DMS79 (cell line): ENCODE results near the gene KLF2.

Experiments used
- DNase-seq: peaks from one replicate; lab custom pipeline; 2025; lab: John Stamatoyannopoulos, UW

Gene KLF2

DNA sequence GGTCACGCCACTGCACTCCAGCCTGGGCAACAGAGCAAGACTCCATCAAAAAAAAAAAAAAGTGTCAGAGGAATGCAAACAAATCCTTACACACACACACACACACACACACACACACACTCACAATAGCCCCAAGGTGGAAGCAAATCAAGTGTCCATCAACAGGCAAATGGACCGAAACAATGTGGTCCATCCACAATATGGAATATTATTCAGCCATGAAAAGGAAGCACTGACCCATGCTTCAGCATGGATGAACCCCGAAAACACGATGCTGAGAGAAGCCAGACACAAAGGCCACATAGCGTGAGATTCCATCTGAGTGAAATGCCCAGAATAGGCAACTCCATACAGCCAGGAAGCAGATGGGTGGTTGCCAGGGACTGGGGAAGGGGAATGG is 16.5 kb upstream of the KLF2 start:
- DNase-seq = no peak

DNA sequence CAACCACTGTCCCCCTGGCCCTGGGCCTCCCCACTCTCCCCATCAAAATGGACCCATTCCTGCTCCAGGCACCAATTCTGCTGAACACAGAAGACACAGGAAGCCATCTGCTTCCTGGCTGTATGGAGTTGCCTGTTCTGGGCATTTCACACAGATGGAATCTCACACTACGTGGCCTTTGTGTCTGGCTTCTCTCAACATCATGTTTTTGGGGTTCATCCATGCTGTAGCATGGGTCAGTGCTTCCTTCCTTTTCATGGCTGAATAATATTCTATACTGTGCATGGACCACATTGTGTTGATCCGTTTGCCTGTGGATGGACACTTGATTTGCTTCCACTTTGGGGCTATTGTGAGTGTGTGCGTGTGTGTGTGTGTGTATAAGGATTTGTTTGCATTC is 15.0 kb upstream of the KLF2 start:
- DNase-seq = no peak

DNA sequence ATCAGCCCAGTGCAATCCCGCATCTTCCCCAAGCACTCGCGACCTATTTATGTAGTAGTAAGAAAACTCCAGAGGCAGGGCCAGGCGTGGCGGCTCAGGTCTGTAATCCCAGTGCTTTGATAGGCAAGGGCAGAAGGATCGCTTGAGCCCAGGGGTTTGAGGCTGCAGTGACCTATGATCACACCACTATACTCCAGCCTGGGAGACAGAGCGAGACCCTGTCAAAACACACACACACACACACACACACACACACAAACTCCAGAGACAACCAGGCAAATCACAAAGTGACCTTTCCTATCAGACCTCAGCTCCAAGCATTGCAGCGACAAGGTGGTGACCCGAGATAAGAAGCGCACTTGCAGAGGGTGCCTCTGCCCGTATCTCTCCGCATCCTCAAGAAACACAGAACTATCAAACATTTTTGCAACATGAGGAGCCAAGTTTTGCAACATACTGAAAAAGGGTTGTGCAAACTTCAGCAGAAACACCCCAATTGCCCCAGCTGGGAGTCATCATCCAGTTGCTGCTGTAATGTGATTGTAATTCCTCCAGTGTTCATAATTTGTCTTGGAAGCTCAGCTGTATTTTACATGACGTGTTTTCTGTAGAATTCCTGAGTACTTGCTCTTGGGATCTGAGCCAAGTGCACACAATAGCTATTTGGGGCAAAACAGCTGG is 8.7 kb upstream of the KLF2 start:
- no peak for DNase-seq

DNA sequence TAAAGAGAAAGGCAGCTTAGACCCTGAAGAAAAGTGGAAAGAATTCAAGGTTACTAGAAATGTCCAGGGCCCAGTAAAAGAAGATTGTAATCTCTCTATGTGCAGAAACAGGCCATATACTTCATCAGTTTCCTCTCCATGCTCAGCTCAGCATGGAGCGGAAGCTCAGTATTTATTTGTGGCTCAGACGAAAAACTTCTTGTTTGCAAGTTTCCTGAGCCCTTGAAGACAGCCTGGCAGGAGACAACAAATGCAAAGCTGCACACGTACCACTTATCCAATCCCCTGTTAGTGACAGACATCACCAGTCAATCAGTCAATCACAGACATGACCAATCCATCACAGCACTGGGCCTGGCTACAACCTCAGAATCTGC is 8.1 kb upstream of the KLF2 start:
- DNase-seq = no peak

DNA sequence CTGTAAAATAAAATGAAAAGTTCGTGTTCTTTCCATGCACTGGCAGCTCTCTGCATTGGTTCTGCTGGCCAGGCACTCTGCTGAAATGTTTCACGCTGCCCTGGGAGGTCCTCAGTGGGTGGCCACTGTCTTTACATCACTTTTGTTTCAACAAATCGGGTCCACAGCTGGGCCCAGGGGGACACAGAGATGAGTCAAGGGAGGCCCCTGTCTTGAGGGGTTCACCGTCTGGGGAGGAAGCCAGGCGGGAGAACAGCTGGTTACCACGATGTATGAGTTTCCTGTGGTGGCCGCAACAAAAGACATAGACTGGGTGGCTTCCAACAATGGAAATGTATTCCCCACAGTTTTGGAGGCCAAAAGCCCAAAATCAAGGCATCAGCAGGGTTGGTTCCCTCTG is 5.1 kb upstream of the KLF2 start:
- no peak for DNase-seq

DNA sequence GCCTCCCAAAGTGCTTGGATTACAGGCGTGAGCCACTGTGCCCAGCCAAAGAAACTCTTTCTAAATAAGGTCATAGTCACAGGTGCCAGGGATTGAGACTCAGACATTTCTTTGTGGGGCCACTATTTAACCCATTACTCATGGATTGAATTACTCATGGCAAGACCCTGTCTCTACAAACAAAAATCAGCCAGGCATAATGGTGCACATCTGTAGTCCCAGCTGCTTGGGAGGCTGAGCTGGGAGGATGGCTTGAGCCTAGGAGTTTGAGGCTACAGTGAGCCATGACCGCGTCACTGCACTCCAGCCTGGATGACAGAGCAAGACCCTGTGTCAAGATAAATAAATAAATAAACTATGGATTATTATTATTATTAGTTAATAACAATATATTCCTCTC is 3.6 kb upstream of the KLF2 start:
- DNase-seq = no peak

DNA sequence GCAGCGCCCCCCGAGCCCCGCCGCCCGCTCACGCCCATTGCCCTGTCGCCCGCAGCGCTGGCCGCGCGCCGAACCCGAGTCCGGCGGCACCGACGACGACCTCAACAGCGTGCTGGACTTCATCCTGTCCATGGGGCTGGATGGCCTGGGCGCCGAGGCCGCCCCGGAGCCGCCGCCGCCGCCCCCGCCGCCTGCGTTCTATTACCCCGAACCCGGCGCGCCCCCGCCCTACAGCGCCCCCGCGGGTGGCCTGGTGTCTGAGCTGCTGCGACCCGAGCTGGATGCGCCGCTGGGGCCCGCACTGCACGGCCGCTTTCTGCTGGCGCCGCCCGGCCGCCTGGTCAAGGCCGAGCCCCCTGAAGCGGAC is 518 bp downstream of the KLF2 start:
- DNase-seq = no peak

DNA sequence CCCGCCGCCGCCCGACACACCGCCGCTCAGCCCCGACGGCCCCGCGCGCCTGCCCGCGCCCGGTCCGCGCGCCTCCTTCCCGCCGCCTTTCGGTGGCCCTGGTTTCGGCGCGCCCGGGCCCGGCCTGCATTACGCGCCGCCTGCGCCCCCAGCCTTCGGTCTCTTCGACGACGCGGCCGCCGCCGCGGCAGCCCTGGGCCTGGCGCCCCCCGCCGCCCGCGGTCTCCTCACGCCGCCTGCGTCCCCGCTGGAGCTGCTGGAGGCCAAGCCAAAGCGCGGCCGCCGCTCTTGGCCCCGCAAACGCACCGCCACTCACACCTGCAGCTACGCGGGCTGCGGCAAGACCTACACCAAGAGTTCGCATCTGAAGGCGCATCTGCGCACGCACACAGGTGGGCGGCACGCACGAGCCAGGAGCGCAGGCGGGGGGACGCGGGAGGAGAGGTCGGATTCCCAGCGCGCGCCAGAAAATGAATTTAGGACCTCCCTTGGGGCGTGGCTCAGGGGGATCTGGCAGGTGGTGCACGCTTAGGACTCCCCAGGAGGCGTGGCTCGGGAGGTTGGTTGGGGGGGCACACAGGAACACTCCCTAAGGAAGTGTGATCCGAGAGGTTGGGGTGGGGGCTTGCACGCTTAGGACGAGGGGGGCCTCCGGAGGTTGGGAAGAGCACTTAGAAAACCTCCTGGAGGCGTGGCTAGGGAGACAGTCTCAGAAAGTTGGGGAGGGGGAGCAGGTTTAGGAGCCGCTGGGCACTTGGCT is 1.2 kb downstream of the KLF2 start:
- DNase-seq = peak; percentile 12

DNA sequence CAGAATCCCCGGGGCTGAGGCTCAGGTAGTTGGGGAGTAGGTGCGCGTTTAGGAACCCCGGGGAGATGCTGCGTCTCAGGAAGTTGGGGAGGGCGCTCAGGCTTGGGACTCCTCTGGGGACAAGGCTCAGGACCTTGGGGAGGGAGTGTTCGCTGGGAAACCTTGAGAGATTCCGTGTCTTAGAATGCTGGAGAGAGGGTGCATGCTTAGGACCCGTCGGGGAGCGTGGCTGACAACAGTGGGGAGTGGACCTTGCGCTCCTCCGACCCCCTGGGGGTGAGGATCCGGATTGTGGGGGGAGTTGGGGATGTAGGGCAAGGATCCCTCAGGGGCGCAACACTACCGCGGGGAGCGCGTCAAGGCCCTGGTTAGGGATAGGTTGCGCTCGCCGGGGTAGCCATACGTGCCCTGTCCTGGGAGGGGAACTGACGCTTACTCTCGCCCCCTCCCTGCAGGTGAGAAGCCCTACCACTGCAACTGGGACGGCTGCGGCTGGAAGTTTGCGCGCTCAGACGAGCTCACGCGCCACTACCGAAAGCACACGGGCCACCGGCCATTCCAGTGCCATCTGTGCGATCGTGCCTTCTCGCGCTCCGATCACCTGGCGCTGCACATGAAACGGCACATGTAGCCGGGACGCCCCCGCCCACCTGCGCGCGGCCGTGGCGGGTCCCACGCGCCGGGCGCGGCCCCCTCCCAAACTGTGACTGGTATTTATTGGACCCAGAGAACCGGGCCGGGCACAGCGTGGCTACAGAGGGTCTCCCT is 2.0 kb downstream of the KLF2 start:
- no peak for DNase-seq

DNA sequence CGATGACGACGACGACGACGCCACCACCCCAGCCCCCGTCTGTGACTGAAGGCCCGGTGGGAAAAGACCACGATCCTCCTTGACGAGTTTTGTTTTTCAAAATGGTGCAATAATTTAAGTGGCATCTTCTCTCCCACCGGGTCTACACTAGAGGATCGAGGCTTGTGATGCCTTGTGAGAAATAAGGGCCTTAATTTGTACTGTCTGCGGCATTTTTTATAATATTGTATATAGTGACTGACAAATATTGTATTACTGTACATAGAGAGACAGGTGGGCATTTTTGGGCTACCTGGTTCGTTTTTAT is 2.5 kb downstream of the KLF2 start:
- no peak for DNase-seq

DNA sequence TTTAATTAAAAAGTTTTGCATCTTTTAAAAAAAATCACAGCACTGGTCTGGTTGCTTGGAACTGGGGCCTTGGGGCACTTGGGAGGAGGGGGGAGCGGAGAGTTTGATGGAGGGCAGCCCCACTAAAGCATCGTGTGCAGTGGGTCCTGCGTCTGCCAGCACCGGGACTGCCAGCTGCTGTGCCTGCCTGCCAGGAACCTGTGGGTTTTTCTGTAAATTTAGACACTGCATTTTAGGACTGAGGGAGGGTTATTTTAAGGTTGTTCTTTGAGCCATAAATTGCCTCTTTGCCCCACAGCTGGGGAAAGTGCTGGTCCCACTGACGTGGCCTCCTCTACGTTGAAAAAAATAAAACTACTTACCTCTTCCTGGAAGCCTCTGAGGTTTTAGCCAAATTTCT is 2.9 kb downstream of the KLF2 start:
- DNase-seq = no peak

DNA sequence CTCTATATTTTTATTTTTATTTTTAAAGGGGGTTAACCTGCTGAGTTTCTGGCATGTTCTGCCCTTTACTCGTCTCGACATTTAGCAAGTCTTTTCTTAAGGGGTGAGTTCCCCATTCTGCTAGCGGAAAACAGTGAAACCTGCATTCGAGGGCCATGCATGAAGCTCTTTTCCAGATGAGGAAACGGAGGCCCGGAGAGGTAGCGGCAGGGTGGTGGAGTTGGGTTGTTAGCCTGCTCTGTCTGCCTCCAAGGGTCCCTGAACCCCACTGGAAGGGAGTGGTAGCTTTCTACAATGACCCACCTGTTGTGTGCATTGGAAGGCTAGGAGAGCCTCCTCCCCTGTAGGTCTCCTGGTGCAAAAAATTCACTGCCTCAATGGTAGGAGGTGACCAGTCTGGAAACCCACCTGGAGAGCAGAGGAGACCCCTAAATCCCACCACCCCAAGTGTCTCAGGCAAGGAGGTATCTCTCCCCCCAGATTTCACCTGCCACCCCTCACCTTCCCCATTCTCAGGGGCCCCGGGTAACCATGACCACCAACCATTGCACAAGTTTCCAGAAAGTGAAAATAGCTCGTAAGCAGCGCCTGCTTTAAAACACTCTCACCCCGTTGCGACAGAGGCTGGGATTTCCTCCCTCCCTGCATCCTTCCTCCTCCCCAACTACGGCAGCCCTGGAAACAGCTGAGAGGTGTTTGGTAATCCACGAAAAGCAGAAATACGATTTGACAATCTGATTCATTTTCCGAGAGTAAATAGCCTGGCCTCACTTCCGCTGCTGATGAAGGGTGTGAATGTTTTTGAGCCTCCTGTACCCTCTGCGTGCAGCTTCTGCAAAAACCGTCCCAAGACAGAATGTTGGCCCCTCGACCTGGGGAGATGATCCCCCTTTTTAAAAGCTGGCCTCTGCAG is 3.5 kb downstream of the KLF2 start:
- DNase-seq = no peak

DNA sequence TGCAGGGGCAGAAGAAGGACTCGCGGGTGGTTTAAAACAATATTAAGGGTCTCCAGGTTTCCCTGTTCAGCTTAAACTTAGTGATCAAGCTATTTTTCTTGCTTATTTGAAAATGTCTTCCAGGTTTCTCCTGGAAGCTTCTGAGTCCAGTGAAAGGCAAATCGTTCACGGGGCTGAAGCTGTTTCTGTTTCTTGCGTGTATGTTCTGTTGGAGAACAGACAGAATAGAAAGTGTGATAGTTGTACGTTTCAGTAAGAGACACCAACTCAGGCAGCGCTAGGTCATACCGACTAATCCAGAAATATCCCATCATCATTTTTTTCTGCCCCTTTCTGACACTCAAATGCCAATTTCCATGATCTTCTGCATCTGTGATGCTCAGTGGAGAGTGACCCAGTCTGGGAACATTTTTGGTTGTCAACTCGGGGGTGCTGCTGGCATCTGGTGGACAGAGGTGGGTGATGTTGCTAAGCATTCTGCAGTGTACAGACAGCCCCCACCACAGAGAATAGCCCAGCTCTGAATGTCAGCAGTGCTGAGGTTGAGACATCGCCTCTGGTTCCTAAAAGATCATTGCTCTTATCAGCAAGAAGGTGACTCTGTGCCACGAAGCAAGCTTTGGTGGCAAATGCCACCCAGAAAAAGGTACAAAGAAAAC is 4.3 kb downstream of the KLF2 start:
- no peak for DNase-seq

DNA sequence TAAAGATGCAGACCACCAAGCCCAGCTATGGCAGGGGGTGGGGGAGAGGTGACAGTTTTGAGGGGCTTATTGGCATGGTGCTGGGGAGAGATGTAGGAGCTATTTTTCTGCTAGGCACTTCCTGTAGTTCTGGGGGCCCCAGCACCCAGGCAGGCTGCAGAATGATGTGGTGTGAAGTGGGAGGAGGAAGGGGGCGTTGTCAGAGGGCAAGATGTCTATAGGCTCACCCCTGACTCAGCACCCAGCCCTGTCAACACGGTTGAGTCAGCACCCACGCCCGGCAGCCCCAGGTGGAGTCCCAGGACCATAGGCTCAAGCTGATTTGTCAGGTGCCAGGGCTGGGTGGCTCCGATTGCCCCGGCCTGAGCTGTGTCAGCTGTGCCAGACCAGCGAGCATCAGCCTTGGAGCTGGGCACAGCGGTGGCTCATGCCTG is 5.8 kb downstream of the KLF2 start:
- no peak for DNase-seq

DNA sequence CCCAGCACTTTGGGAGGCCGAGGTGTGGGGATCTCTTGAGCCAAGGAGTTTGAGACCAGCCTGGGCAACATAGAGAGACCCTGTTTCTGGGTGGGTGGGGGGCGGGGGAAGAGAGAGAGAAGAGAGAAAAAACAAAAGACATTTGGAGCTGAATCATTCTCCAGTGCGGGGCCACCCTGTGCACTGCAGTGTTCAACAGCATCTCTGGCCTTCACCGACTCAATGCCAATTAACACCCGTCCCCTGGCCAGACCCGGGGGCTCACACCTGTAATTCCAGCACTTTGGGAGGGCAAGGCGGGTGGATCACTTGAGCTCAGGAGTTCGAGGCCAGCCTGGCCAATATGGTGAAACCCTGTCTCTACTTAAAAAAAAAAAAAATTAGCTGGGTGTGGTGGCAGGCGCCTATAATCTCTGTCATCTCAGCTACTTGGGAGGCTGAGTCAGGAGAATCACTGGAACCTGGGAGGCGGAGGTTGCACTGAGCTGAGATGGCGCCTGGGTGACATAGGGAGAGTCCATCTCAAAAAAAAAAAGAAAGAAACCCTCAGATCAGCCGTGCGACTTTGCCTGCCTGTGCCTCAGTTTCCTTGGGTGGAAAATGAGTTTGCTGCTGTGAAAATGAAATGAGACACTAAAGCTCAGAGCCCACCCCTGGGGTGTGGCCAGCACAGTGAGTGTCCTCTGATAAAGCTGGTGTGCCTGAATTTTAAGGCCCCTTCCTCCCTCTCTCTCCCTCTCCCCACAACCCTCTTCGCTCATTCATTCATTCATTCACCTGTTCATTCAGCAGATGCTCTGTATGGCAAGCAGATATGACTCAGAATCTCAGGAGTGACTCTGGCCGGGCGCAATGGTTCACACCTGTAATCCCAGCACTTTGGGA is 6.4 kb downstream of the KLF2 start:
- no peak for DNase-seq

DNA sequence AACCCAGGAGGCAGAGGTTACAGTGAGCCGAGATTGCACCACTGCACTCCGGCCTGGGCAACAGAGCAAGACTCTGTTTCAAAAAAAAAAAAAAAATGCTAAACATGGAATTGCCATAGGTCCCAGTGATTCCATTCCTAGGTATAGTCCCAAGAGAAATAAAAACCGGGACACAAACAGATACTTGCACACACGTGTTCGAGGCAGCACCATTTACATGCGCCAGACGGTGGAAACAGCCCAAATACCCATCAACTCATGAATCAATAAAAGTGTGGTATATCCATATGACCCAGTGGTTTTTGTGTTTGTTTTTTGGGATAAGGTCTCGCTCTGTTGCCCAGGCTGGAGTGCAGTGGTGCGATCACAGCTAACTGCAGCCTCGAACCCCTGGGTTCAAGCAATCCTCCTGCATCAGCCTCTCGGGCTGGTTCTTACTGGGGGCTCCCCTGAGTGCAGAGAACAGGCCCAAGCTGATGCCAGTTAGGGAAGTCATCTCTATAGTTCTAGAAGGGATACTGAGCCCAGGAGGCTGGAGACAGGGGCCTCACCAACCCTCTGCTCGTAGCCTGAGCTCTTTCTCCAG is 8.5 kb downstream of the KLF2 start:
- no peak for DNase-seq

DNA sequence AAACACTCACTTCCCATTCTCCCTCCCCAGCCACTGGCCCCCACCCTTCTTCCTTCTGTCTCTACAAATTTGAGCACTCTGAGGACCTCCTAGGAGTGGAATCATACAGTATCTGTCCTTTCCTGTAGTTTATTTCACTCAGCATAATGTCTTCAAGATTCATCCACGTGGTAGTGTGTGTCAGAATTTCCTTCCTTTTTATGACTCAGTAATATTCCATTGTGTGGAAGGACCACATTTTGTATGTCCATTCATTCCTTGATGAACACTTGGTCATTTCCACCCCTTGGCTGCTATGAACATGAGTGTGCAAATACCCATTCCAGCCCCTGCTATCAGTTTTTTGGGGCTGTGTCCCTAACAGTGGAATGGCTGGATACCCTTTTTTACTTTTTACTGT is 9.8 kb downstream of the KLF2 start:
- DNase-seq = no peak

DNA sequence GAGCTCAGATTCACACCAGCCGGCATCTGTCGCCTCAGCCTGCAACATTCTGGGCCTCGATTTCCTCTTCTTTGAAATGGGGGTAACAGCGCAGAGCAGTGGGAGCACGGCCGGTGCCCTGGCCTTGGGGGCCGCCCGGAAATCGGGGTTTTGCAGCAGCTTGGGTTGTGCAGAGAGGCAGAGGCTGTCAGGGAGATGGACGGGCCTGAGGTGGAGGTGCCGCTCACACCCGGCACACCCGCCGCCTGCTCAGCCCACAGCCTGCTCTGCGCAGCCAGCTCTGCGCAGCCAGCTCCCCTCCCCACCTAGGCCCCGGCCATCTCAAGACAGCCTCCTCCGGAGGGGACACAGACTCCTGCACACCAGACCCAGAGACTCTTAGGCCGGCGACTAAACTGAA is 10.6 kb downstream of the KLF2 start:
- DNase-seq = no peak

DNA sequence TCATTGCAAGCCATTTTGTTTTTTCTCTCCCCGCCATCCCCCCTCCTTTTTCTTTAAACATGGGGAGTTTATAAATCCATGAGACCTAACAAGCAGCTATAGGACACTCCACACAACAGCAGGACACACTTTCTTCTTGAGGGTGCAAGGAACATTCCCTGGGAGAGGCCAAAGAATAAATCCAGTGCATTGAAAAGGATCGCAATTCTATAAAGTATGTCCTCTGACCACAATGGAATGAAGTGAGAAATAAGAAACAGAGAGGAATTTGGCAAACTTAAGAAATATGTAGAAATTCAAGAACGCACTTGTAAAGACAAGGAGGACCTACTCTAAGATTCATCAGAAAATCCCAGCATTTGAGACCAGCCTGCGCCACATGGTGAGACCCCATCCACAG is 11.9 kb downstream of the KLF2 start:
- no peak for DNase-seq

DNA sequence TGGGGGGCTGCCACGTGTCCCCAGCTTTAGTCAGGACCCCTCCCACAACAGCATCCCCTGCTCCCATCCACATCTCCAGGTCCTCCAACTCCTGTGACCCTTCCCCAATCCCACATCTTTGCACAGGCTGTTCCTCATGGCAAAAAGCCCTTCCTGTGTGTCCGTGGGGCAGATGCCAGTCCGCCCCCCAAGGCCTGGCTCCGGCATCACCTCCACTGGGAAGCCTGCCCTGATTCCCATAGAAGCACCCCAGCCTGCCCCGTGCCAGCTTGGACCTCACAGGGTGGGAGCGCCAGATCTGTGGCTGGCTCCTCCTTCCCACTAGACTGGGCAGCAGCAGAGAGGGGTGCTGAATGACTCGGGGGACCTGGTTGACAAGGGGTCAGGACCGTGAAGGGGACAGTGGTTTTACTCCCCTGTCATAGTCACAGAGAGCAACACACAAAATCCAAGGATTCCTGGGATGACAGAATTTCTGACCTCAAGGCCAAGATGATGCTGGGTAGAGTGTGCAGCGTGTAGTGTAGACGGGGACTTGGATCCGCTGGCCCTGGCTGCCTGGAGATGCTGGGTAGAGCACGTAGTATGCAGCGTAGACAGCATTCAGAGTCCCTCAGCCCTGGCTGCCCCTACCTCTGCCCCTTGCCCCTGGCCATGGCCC is 13.3 kb downstream of the KLF2 start:
- DNase-seq = no peak
